AG04450 (cell line): ENCODE measurements around the gene EDIL3. TPM values are rescaled to one million over a fixed set of nuclear protein-coding genes. Genes with fewer than 3 reads are reported as not detected.

Experiments
- CTCF ChIA-PET: fragments of 300-600, 350-600 bp; formaldehyde crosslinking; extraction: SDS; loops from one replicate; lab custom pipeline; 2022; ENCODE audit warnings: antibody characterized with exemption, inconsistent platforms; lab: Charles Lee
- POLR2A ChIA-PET: fragments of 350-600 bp; formaldehyde crosslinking; extraction: SDS; loops from one replicate; lab custom pipeline; 2021; ENCODE audit warnings: antibody characterized with exemption, inconsistent platforms; lab: Yijun Ruan, JAX
- DNase-seq: peaks from one replicate; pipeline ENCODE4 v3.0.0-alpha.2; 2011; ENCODE audit warnings: low read depth, low spot score
- H3K27ac ChIP-seq: one replicate; pipeline ENCODE4 v1.5.1; 2012; ENCODE audit warnings: low read depth, low read length, control low read depth
- H3K27me3 ChIP-seq: one replicate; pipeline ENCODE4 v1.6.0; 2012; ENCODE audit warnings: low read length; ENCODE audit not compliant: control insufficient read depth, insufficient read depth
- H3K4me3 ChIP-seq: 2 replicates; pipeline ENCODE4 v1.5.1; 2011; ENCODE audit warnings: mild to moderate bottlenecking, low read depth, low read length, control low read depth
- H3K9me3 ChIP-seq: 2 replicates; pipeline ENCODE4 v1.5.1; 2012; ENCODE audit warnings: low read length; ENCODE audit not compliant: control insufficient read depth, insufficient read depth
- polyA plus RNA-seq: library from polyadenylated mRNA; depleted of rRNA; stranded (reverse); fragments of >200 nt; gene quantifications from 2 replicates; pipeline ENCODE4 v1.2.3, GENCODE V29; 2011
- TF ChIP-seq, protein P1 (sequence below): IDR thresholded peaks from 2 replicates; pipeline ENCODE4 v1.5.1; 2011; ENCODE audit warnings: low read depth, low read length, control low read depth, inconsistent platforms

Gene EDIL3
- polyA plus RNA-seq, 1 experiment: 61.9 TPM

- Histone ChIP-seq H3K27ac (no peak overlapping the region), H3K9me3 (no peaks in the 10 kb centered on the region), H3K27me3 (no peaks in the 10 kb centered on the region), H3K4me3 (no peak overlapping the region)
- CTCF ChIA-PET: interaction anchor here (1.4 kb wide), 1 partner anchor 10 kb away, joined by 3 read pairs; no protein-coding TSS in a partner anchor
- TF ChIP-seq, protein P1, sequence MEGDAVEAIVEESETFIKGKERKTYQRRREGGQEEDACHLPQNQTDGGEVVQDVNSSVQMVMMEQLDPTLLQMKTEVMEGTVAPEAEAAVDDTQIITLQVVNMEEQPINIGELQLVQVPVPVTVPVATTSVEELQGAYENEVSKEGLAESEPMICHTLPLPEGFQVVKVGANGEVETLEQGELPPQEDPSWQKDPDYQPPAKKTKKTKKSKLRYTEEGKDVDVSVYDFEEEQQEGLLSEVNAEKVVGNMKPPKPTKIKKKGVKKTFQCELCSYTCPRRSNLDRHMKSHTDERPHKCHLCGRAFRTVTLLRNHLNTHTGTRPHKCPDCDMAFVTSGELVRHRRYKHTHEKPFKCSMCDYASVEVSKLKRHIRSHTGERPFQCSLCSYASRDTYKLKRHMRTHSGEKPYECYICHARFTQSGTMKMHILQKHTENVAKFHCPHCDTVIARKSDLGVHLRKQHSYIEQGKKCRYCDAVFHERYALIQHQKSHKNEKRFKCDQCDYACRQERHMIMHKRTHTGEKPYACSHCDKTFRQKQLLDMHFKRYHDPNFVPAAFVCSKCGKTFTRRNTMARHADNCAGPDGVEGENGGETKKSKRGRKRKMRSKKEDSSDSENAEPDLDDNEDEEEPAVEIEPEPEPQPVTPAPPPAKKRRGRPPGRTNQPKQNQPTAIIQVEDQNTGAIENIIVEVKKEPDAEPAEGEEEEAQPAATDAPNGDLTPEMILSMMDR: no peak
- no peak for DNase-seq
- POLR2A ChIA-PET: no interaction called here
Measured at GRCh38 chr5:84265130-84265529, 119.5 kb downstream of the EDIL3 start.

GRCh38 chr5:84260939-84261338, 123.7 kb downstream of the EDIL3 start:
- no peak overlapping the region for H3K27ac ChIP-seq
- DNase-seq: no peak
- no peaks in the 10 kb centered on the region for H3K27me3 ChIP-seq
- TF ChIP-seq, protein P1: no peak
- ChIA-PET CTCF (interaction anchor here (1.0 to 1.6 kb wide), 2 partner anchors 14 to 172 kb away, joined by 3 read pairs; no protein-coding TSS in a partner anchor), POLR2A (no interaction called here)
- H3K4me3 ChIP-seq: no peak overlapping the region
- no peaks in the 10 kb centered on the region for H3K9me3 ChIP-seq

DNA sequence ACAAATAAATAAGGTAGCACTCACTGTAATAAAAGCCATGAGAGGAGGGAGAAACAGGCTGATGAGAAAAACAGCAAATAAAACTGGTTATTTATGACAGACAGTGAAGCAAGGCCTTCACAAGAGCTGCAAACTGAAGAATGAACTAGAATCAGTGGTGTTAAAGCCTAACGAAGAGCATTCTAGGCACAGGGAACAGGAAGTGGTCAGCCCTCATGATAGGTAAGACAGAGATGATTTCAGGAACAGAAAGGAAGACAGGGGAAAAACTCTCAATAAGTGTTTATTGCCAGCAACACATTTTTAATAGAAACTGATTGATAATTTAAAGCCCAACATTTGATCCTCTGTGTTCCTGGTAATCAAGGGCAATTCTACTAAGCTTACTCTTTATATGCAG, 124.5 kb downstream of the EDIL3 start:
- ChIA-PET CTCF (interaction anchor here (1.0 to 1.6 kb wide), 2 partner anchors 15 to 172 kb away, joined by 3 read pairs; no protein-coding TSS in a partner anchor), POLR2A (no interaction called here)
- H3K27ac ChIP-seq: no peak overlapping the region
- H3K9me3 ChIP-seq: no peaks in the 10 kb centered on the region
- no peak overlapping the region for H3K4me3 ChIP-seq
- no peaks in the 10 kb centered on the region for H3K27me3 ChIP-seq
- TF ChIP-seq, protein P1: no peak
- no peak for DNase-seq

DNA sequence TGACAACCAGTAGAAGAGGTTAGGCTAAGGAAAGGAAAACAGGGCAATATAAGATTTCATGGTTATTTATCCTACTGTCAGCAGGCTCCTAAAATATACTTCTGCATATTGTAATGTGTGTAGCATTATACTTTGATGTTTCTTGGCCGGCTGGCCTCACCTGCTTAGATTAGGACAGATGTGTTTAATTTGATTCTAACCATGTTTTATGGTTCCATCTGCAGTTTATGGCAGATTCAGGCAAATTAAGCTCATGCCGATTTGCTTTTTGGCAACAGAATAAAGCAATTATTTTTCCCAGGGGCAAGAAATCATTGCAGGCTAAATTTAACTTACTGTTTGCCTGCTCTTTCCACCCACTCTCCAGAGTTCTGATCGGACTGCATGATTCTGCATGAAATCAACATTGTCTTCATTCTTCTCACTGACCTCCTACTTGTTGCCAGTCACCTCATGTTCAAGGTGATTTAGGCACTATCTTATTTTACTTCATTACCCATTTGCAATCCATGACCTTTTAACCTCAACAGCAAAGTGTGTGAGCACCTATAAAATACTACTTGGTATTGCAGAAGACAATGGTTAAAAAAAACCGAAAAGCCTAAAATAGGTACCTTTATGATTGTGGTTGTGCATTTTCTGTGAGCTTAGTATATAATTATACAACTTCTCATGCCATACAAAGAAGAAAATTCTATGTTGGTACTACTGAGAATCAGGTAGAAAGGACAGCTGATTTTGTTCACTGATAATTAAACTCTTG, 125.2 kb downstream of the EDIL3 start:
- POLR2A ChIA-PET: no interaction called here
- Histone ChIP-seq H3K9me3 (no peaks in the 10 kb centered on the region), H3K27me3 (no peaks in the 10 kb centered on the region), H3K27ac (no peak overlapping the region), H3K4me3 (no peak overlapping the region)
- TF ChIP-seq, protein P1: no peak
- no peak for DNase-seq
- CTCF ChIA-PET: interaction anchor here (1.0 to 1.6 kb wide), 2 partner anchors 16 to 171 kb away, joined by 3 read pairs; no protein-coding TSS in a partner anchor

DNA sequence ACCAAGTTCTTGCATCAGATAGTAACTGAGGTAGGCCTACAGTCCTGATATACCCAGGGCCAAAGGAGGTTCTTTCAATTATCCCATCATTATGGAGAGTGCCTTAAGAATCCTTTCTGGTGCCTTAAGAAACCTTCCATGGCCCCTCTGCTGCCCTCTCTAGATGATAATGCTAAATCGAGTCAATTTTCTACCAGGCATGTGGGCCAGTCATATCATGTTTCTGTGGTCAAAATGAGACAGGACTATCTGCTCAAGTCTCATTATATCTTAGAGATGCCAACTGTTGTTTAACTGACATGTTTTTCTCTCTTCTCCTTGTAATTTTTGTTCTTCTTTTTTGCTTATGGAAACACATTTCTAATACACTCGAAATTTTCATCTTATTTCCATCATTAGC, 127.6 kb downstream of the EDIL3 start:
- Histone ChIP-seq H3K9me3 (no peaks in the 10 kb centered on the region), H3K4me3 (no peak overlapping the region), H3K27ac (no peak overlapping the region), H3K27me3 (no peaks in the 10 kb centered on the region)
- TF ChIP-seq, protein P1: no peak
- ChIA-PET CTCF (no interaction called here), POLR2A (no interaction called here)
- no peak for DNase-seq
